Effector memory CD4-positive, alpha-beta T cell (primary cell): ENCODE data around the gene JAZF1.

Experiments
- DNase-seq, 3 donors: peaks; one replicate each; pipeline ENCODE4 v3.0.0-alpha.2; 2020
- H3K27ac ChIP-seq: 2 replicates; pipeline ENCODE4 v1.7.0; 2013; ENCODE audit warnings: mild to moderate bottlenecking, low read length, moderate library complexity; ENCODE audit not compliant: insufficient read depth, poor library complexity, severe bottlenecking
- H3K27me3 ChIP-seq: replicated peaks from 2 replicates; pipeline ENCODE4 v1.7.0; 2013; ENCODE audit warnings: mild to moderate bottlenecking, low read length; ENCODE audit not compliant: insufficient read depth, control insufficient read depth, poor library complexity, severe bottlenecking
- H3K36me3 ChIP-seq: 2 replicates; pipeline ENCODE4 v1.7.0; 2013; ENCODE audit warnings: mild to moderate bottlenecking, low read length, moderate library complexity; ENCODE audit not compliant: control insufficient read depth, insufficient read depth
- H3K4me1 ChIP-seq: 2 replicates; pipeline ENCODE4 v1.7.0; 2013; ENCODE audit warnings: low read length, mild to moderate bottlenecking; ENCODE audit not compliant: control insufficient read depth, insufficient read depth, poor library complexity, severe bottlenecking
- H3K4me3 ChIP-seq: 2 replicates; pipeline ENCODE4 v1.7.0; 2013; ENCODE audit warnings: low read length, low read depth, mild to moderate bottlenecking; ENCODE audit not compliant: insufficient read depth, poor library complexity, severe bottlenecking
- H3K9me3 ChIP-seq: 2 replicates; pipeline ENCODE4 v1.7.0; 2013; ENCODE audit warnings: mild to moderate bottlenecking, low read length, moderate library complexity; ENCODE audit not compliant: control insufficient read depth

Gene JAZF1

DNA sequence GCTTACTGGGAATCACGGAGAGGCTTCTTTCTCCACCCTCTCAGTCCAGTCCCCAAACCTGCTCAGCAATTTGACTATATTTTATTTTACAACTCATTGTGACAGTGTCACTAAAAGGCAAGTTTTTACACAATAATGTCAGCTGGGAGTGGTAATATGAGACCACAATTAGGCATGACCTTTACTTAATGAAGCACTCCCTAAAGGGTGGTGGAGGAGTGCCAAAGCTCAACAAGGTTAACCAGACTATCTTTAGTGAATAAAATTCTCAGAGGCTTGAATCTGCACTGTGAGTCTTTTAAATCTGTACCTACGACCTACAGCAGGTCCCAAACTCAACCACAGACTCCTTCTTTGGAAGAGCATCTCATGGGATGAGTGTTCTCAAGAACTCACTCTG, 225.0 kb downstream of the JAZF1 start:
- Histone ChIP-seq H3K4me1 (peaks cover 20% of the 10 kb centered on the region), H3K36me3 (no peaks in the 10 kb centered on the region), H3K27me3 (no peaks in the 10 kb centered on the region), H3K9me3 (no peaks in the 10 kb centered on the region), H3K4me3 (no peak overlapping the region), H3K27ac (no peak overlapping the region)
- DNase-seq: no peak

DNA sequence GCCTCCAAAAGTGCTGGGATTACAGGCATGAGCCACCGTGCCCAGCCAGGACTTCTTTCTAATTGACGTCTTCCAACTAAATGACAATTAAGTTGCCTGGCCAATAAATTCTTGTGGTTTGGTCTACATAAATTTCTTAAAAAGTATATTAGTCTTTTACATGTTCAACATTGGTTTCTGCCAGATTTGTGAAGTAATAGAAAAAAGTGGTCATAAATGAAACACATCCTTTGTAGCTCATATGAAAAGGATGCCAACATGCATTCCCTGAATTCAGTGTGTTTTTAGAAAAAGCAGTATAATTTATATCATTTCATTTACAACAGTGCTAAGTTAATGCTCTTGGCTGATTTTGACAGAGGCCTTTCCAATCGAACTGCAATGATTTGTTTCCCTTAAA, 225.6 kb downstream of the JAZF1 start:
- no peak overlapping the region for H3K4me3 ChIP-seq
- H3K27ac ChIP-seq: no peak overlapping the region
- no peaks in the 10 kb centered on the region for H3K36me3 ChIP-seq
- DNase-seq: no peak
- H3K9me3 ChIP-seq: no peaks in the 10 kb centered on the region
- H3K4me1 ChIP-seq: peaks cover 20% of the 10 kb centered on the region
- H3K27me3 ChIP-seq: no peaks in the 10 kb centered on the region

DNA sequence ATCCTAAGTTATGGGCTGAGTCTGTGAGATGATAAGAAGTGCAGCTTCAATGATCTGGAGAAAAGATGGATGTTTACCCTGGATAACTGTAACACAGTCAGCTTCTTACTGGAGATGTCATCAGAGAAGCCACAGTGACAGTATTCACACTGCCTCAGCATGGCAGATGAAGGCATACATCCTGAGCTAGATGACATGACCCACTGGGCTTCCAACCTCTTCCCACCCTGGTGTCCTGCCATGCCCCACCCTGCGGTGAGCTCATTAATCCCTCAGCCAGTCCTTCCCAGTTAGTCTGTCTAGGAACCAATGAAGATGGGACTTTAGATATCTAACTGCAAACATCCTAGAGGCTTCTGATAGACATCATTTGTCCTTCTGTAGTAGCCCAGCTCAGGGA, 226.8 kb downstream of the JAZF1 start:
- H3K36me3 ChIP-seq: no peaks in the 10 kb centered on the region
- DNase-seq: no peak

DNA sequence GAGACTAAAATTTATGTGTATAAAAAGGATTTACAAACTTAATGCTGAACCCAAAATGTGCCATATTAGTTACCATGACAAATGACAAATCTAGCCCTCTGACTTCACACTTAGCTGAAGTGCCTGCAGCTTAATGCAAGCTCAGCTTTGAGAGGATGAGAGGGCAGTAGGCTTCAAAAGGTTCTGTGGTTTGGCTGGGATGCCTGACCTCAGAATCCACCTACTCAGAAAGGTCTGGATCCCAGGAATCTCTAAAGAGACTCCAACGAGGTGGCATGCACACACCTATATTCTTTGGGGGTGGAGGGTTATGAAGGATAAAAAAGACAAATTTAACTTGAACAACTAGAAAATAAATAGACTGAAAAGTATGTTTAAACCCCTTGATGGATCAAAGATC, 227.2 kb downstream of the JAZF1 start:
- Histone ChIP-seq H3K4me1 (peaks cover 20% of the 10 kb centered on the region), H3K27ac (no peak overlapping the region), H3K9me3 (no peaks in the 10 kb centered on the region), H3K36me3 (no peaks in the 10 kb centered on the region), H3K4me3 (no peak overlapping the region), H3K27me3 (no peaks in the 10 kb centered on the region)
- DNase-seq: no peak

More for the DNA sequence above, 226.8 kb downstream of the JAZF1 start:
- Histone ChIP-seq H3K27ac (no peak overlapping the region), H3K9me3 (no peaks in the 10 kb centered on the region), H3K27me3 (no peaks in the 10 kb centered on the region), H3K4me3 (no peak overlapping the region), H3K4me1 (peaks cover 20% of the 10 kb centered on the region)

DNA sequence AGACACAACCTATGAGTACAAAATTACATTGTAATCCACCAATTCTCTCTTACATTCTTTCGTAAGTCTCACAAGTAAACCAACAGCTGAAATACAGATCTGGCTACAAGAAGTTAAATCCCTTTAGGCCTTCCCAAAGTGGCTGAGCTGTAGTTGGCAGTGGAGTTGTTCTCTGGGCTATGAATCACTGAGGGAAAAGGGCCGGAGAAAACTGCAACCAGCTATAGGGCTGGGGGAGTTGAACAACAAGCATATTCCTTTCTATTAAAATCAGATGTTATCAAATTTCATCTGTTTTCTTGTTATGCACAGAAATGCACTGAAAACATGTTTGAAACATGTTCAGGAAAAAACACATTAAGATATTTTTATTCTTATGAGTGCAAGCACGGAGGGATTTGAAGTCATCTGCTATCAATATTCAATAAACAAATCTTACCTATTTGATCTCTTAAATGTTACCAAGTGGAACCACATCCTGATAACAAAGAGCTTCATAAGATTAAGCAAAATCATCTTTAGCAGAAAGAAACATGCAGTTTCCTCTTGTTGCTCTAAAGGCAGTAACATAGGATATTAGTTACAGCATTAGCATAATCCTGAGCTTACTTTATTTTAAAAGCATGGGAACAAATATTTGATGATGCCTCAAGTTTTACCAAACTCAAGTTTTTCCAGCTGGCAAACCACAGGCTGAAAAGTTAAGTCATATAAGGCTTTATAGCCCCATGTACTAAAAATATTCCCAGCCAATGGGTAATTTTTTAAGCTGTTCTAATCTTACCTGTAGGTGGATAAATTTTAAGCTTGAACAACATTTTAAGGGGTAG, 227.9 kb downstream of the JAZF1 start:
- H3K4me3 ChIP-seq: no peak overlapping the region
- no peaks in the 10 kb centered on the region for H3K36me3 ChIP-seq
- H3K27me3 ChIP-seq: no peaks in the 10 kb centered on the region
- H3K9me3 ChIP-seq: no peaks in the 10 kb centered on the region
- H3K4me1 ChIP-seq: peaks cover 20% of the 10 kb centered on the region
- no peak for DNase-seq
- no peak overlapping the region for H3K27ac ChIP-seq

DNA sequence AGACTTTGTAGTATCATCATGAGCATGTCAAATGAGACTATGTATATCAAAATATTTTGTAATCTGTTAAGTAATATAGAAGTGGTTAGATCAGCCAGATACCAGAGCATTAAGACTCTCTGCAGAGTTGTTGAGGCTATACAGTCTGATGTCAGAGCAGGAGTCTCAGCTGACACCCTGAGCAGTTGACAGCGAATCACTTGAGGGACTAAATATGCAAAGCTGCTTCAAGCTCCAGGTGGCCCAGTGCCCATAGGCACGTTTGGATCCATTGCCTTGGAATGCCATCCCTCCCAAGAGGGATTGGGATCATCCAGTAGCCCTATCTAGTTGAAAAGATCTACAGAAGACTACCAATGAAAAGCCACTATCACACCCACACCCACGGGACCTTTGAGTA, 230.5 kb downstream of the JAZF1 start:
- Histone ChIP-seq H3K4me1 (peaks cover 20% of the 10 kb centered on the region), H3K27ac (no peak overlapping the region), H3K4me3 (no peak overlapping the region), H3K27me3 (no peaks in the 10 kb centered on the region), H3K36me3 (no peaks in the 10 kb centered on the region), H3K9me3 (no peaks in the 10 kb centered on the region)
- DNase-seq: no peak

DNA sequence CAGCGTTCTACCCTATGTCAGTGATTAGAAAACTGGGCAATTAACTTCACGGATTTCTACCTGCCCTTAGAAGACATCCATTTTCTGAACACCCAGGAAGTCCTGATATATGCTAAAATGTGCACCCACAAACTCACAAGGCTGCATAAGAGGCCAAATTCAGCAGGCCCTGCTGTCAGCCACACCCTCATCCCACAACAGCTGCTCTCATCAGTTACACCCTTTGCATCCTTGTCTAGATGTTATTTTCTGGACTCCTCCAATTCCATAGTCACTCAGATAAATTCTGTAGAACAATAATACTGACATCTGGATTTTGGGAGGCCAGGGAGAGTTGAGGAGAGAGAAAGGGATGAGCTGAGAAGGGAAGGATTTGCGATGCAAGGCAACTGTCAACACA, 231.7 kb downstream of the JAZF1 start:
- Histone ChIP-seq H3K9me3 (no peaks in the 10 kb centered on the region), H3K4me3 (no peak overlapping the region), H3K4me1 (peaks cover 20% of the 10 kb centered on the region), H3K27me3 (no peaks in the 10 kb centered on the region), H3K27ac (no peak overlapping the region), H3K36me3 (no peaks in the 10 kb centered on the region)
- DNase-seq: no peak

DNA sequence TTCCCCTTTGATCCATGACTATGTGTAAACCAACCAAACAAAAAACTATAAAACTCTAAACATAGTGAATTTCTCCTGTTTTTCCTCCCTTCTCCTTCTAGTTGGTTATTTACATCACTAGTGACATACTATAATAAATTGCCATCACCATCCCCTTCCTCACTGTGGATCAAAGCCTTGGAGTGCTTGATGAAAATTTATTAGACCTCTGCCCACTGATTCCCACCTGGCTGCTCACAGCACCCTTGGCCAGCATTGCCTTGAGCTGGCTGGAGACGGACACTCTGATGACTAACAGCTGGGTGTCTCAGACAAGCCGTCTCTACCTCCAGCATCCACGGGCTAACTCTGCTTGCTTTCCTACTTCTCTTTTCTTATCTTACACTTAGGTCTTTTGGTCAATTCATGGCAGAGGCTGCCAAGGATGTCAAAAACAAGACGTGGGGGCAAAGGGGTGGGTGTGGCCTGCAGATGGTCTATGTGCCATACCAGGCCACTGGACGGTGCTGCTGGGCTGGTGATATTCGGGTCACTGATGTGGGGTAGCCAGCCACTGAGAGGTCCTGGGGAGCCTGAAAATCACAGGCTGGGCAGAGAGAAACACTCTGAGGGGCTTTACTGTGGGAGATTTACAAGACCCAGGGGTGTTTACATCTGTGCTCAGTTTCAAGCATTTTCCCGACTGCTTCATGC, 232.9 kb downstream of the JAZF1 start:
- no peaks in the 10 kb centered on the region for H3K9me3 ChIP-seq
- DNase-seq: no peak
- H3K27ac ChIP-seq: no peak overlapping the region
- H3K4me1 ChIP-seq: peaks cover 10% of the 10 kb centered on the region
- no peaks in the 10 kb centered on the region for H3K36me3 ChIP-seq
- H3K4me3 ChIP-seq: no peak overlapping the region
- no peaks in the 10 kb centered on the region for H3K27me3 ChIP-seq

DNA sequence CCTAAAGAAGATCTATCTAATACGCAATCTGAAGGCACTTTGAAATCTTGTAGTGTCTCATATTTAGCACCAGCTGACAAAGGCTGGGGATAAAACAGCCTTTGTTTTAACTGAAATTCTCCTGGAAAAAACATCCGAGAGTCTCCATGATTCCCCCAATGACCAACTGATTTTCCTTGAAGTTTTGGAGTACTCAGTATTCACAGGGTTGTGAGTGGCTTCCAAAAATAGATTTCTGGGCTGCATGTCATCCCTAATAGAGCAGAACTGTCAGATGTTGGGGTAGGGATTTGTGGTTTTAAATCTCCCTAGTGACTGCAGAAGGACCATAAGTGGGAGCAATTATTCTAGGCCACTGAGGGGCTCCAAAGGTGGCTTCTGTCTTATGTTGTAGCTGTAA, 234.2 kb downstream of the JAZF1 start:
- H3K27ac ChIP-seq: no peak overlapping the region
- H3K4me3 ChIP-seq: no peak overlapping the region
- H3K4me1 ChIP-seq: no peaks in the 10 kb centered on the region
- no peak for DNase-seq
- H3K9me3 ChIP-seq: no peaks in the 10 kb centered on the region
- H3K36me3 ChIP-seq: no peaks in the 10 kb centered on the region
- no peaks in the 10 kb centered on the region for H3K27me3 ChIP-seq

DNA sequence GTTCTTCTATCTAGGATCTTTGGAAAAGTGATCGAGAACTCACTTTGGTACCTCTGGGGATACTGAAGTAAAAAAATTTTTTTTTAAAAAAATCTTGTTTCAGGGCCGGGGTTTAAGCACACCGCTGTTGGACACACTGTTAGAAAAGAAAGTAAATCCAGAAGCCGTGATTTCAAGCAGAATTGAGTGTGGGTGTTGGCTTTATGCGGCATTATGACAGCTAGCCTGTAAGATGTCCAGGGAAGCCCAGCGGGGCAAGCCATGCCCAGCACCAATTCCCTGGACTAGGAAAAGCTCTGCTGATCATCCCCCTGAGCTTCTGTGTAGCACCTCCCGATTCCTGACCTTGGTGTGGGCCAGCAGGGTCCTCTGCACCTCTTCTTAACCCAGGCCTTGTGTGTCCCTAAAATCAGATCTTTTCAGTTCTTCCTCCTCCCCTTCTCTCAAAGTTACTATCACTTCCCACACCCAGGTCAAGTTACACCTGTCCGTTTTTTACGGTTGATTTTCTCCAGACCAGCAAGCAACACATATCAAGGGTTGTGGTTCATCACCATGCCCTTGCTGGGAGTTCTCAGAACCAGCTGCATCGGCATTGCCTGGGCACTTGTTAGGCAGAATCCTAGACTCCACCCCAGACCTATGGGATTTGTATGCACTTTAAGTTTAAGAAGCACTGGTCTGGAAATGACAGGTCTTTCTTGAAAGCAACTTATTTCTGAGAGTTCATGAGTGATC, 235.4 kb downstream of the JAZF1 start:
- Histone ChIP-seq H3K9me3 (no peaks in the 10 kb centered on the region), H3K4me1 (no peaks in the 10 kb centered on the region), H3K27me3 (no peaks in the 10 kb centered on the region), H3K36me3 (no peaks in the 10 kb centered on the region), H3K4me3 (no peak overlapping the region), H3K27ac (no peak overlapping the region)
- DNase-seq: no peak
